GM18526 (cell line): ENCODE measurements around the gene TP53INP2.

Source experiments
- POLR2A ChIP-seq: IDR thresholded peaks from 3 replicates; pipeline ENCODE4 v1.6.1; 2011; ENCODE audit not compliant: insufficient read length; ENCODE audit errors: extremely low read depth

Gene TP53INP2

GRCh38 chr20:34704177-34705007 is at the start of gene TP53INP2:
Gene TP53INP2, plus strand, starts transcription at chr20:34704344. Its CDS starts 4,396 bp downstream, at chr20:34708740.
- no peak for TF ChIP-seq POLR2A

- no peak for TF ChIP-seq POLR2A
Observed at GRCh38 chr20:34663213-34663943, 40.8 kb upstream of the TP53INP2 start.

- no peak for TF ChIP-seq POLR2A
Observed at GRCh38 chr20:34669094-34669493, 35.0 kb upstream of the TP53INP2 start.

DNA sequence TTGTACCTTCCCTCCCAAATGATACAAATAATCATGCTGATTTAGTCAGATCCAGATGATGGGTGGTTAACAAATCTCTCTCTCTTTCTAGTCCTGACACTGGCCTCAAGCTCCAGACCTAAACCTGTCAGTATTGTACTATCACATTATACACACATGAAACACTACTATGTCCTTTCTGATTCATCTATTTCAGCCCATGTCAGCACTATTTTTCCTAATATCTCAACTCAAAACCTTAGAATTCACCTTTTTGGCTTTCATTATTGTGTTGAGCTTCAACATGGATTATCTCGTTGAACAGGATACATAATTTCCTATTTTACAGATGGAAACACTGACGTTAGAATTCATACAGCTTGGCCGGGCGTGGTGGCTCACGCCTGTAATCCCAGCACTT is 30.7 kb upstream of the TP53INP2 start:
- no peak for TF ChIP-seq POLR2A

GRCh38 chr20:34675561-34675960 is 28.6 kb upstream of the TP53INP2 start:
- TF ChIP-seq POLR2A = no peak

- no peak for TF ChIP-seq POLR2A
Observed at GRCh38 chr20:34675993-34676641, 28.0 kb upstream of the TP53INP2 start.

DNA sequence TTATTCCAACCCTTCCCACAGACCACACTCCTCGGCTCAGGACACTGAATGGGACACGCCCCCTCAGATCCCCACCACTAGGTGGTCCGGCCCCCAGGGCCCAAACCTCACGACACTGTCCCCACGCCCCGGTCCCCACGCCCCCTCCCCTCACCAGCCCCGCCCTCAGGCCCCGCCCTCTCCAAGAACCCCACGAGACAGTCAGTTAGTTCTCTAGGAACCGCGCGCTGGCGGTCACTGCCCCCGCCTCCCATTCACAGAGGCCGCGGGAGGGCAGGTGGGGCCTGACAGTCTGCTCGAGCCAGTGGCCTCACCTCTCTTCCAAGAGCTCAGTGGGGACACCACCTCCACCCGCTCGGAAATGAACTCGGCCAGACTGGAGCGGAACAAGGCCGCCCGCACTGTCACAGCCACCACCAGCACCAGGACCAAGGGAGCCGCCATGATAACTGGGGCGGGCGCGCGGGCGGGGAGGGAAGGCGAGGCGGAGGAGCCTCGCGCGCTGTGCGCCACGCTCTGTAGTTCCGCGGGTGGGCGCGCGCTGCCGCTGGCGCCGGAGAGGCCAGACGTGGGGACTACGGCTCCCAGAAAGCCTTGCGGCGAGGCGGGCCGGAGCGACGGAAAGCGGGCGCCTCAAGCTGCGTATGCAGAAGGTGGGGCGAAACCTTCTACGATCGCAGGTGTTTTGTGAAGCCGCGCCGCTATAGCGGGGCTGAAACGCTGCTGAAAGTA is 27.3 kb upstream of the TP53INP2 start, which contains the start of gene PIGU:
Gene PIGU, minus strand, starts transcription at position 451 of the 732 bp plus-strand sequence. Its CDS starts 7 bp downstream, at position 444.
- peak; percentile 79 for TF ChIP-seq POLR2A

GRCh38 chr20:34680586-34681175 is 23.5 kb upstream of the TP53INP2 start:
- no peak for TF ChIP-seq POLR2A

DNA sequence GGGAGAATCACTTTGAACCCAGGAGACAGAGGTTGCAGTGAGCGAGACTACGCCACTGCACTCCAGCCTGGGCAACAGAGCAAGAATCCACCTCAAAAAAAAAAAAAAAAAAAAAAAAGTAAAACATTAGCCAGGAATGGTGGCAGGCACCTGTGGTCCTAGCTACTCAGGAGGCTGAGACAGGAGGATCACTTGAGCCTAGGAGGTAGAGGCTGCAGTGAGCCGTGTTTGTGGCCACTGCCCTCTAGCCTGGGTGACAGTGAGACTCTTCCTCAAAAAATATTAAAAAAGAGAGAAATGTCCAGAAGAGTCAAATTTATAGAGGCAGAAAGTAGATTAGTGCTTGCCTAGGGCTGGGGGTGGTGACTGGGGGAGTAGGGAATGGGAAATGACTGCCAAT is 20.5 kb upstream of the TP53INP2 start:
- no peak for TF ChIP-seq POLR2A

DNA sequence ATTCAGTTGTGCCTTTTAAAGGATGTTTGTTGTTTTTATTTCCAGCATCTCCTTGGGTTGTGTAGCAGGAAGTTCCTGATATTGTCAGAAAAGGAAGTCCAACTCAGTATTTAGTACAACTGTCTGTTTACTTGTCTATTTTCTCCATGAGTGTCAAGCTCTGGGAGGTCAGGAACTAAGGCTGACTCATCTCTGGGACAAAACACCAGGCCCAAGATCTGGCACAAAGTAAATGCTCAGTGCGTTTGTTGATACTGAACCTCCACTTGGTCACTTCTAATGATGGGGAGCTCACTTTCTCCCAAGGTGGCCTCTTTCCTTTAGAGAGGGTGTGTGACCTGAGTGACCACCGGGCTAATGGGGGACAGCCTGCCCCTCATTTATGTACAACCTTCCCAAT is 14.7 kb upstream of the TP53INP2 start:
- TF ChIP-seq POLR2A = no peak

GRCh38 chr20:34691838-34692237 is 12.3 kb upstream of the TP53INP2 start:
- TF ChIP-seq POLR2A = no peak

GRCh38 chr20:34693414-34693813 is 10.7 kb upstream of the TP53INP2 start:
- TF ChIP-seq POLR2A = no peak

- no peak for TF ChIP-seq POLR2A
Observed at GRCh38 chr20:34701405-34702085, 2.6 kb upstream of the TP53INP2 start.

DNA sequence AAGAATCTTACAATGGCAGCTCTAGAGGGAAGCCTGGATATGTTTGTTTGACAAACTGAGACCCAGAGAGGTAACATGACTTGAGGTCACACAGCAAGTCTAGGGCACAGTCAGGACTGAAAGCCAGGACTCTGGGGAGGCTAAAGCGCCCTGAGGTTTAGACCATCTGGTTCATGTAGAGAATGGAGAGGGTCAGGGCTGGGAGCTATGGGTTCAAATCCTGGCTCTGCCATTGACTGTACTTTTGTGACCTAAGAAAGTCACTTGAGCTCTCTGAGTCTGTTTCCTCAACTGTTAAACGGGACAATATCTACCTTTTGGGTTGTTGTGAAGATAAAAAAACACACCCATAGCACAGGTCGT is 1.1 kb upstream of the TP53INP2 start:
- no peak for TF ChIP-seq POLR2A

DNA sequence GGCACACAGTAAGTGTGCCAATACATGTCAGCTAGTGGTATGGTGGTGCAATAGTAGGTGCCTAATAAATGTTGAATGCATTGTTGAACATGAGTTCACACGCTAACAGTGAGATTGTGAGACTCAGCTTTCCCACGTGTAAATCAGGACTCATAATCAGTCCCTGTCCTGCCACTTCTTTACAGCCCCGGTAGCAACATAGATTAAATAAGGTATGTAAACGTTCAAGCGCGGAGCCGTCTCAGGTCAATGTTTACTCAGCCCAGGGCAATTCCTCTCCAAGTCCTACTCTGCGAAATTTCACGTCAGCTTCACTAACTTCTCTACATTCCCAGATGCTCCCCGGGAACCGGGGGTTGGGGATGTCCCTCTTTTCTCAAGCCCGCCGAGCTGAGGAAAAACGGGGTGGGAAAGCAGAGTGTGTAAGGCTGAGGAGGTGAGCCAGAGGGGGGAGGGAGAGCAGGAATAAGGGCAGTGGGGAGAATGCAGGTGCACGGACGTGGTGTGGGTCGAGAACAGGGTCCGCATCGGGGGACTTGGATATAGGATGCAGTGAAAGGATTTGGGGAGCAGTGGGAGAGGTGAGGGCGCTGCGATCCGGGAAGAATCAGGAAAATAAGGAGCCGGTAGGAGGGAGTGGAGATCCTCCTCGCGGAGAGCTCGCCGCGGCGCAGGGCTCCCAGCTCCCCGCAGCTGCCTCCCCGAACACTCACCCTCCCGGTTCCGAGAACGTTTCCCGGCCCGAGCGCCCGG is 544 bp upstream of the TP53INP2 start:
- TF ChIP-seq POLR2A = no peak
